Upper lobe of left lung (tissue), 4 donors: ENCODE results near the gene KCNJ10.

Source experiments
- CTCF ChIP-seq, 6 experiments: fragments of 450-650 bp in 4 of 6; fragments of 200-600 bp in 2 of 6; sonication (generic) in 2 of 6; IDR thresholded peaks; one replicate each; pipeline ENCODE4 v1.5.1; 2016 to 2019; ENCODE audit warnings: antibody characterized with exemption in 6 of 6
- EP300 ChIP-seq, 4 donors: sonication (generic); formaldehyde crosslinking; IDR thresholded peaks; one replicate each; pipeline ENCODE4 v1.5.1; 2017; ENCODE audit warnings: antibody characterized with exemption in 4 of 4, control low read depth in 2 of 4
- POLR2A ChIP-seq, 4 donors: fragments of 450-650 bp; IDR thresholded peaks; one replicate each; pipeline ENCODE4 v1.5.1; 2016 to 2017; ENCODE audit warnings: antibody characterized with exemption in 4 of 4, mild to moderate bottlenecking in 2 of 4

DNA sequence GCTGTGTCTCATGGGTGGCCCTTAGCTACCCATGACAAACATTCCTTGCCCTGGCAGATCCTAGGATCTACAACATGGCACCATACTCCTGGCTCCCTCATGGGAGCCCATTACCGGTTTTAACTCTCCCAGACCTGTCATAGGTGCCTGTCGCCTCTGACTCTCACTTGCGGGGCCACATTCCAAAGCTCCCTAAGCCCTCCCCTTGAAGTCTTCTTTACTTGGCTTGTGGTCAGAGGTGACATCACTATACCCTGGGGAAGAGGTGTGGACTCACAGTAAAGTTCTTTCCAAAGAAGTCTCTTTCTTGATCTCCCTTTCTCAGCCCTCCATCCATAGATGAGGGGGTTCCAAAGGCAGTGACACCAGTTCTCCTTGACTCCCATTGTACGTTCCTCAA is 110.5 kb downstream of the KCNJ10 start:
- TF ChIP-seq CTCF (IDR thresholded peaks at IDR 0.05) (no peak), POLR2A (IDR thresholded peaks at IDR 0.05) (no peak), EP300 (IDR thresholded peaks at IDR 0.05) (no peak)
